Natural killer cell (primary cell): ENCODE data around the gene PDZK1. TPM values are rescaled to one million over a fixed set of nuclear protein-coding genes. Genes with fewer than 3 reads are reported as not detected.

Experiments
- ATAC-seq, 3 donors: fragments of 150-1000 bp in 2 of 3; fragments of 200-7000 bp in 1 of 3; cut with Tn5 transposase; 1 replicate in 1 of 3; 2 replicates in 2 of 3; pipeline ENCODE4 v1.10.0; 2021; ENCODE audit warnings: mild to moderate bottlenecking in 2 of 3, moderate library complexity in 2 of 3
- DNase-seq, 2 donors: peaks; one replicate each; pipeline versions ENCODE4 v3.0.0 to v3.0.0-alpha.2; 2013 to 2021; ENCODE audit warnings: mixed read lengths in 1 of 2
- H3K27ac ChIP-seq: one replicate; pipeline ENCODE4 v1.5.1; 2013; ENCODE audit warnings: mild to moderate bottlenecking, low read length
- H3K27me3 ChIP-seq: one replicate; pipeline ENCODE4 v1.6.1; 2013; ENCODE audit warnings: low read length; ENCODE audit not compliant: control insufficient read depth, insufficient read depth
- H3K36me3 ChIP-seq: one replicate; pipeline ENCODE4 v1.6.1; 2013; ENCODE audit warnings: low read length; ENCODE audit not compliant: control insufficient read depth, insufficient read depth
- H3K4me1 ChIP-seq: one replicate; pipeline ENCODE4 v1.6.1; 2013; ENCODE audit warnings: low read length; ENCODE audit not compliant: control insufficient read depth, insufficient read depth
- H3K4me3 ChIP-seq: one replicate; pipeline ENCODE4 v1.5.1; 2013; ENCODE audit warnings: low read length
- H3K9me3 ChIP-seq: one replicate; pipeline ENCODE4 v1.6.1; 2013; ENCODE audit warnings: low read length; ENCODE audit not compliant: control insufficient read depth, insufficient read depth
- H3K27ac Mint-ChIP-seq, 2 donors: one replicate each; pipeline ENCODE4 v1.8.0; 2022; ENCODE audit warnings: mild to moderate bottlenecking in 2 of 2, mixed read lengths in 2 of 2, moderate library complexity in 1 of 2
- H3K27me3 Mint-ChIP-seq, 2 donors: one replicate each; pipeline ENCODE4 v1.8.0; 2022; ENCODE audit warnings: low read depth in 2 of 2, mixed read lengths in 2 of 2
- H3K36me3 Mint-ChIP-seq: one replicate; pipeline ENCODE4 v1.8.0; 2022; ENCODE audit warnings: mixed read lengths
- H3K4me1 Mint-ChIP-seq, 2 donors: one replicate each; pipeline ENCODE4 v1.8.0; 2022; ENCODE audit warnings: mixed read lengths in 2 of 2
- H3K4me3 Mint-ChIP-seq: one replicate; pipeline ENCODE4 v1.8.0; 2022; ENCODE audit warnings: mild to moderate bottlenecking, moderate library complexity, mixed read lengths
- H3K9me3 Mint-ChIP-seq, 2 donors: one replicate each; pipeline ENCODE4 v1.8.0; 2022; ENCODE audit warnings: mixed read lengths in 2 of 2
- WGBS: methylation state at CpG from one replicate; pipeline ENCODE4 v1.1.7; 2013; ENCODE audit warnings: missing lambda C conversion rate; ENCODE audit not compliant: insufficient coverage; 5-methylcytosine and 5-hydroxymethylcytosine counted together
- intact Hi-C: fragments of 100-400 bp; cut with micrococcal nuclease; formaldehyde crosslinking; loops from one replicate; pipeline ENCODE4 v1.14.2; 2022
- total RNA-seq, 4 donors: library from RNA; stranded (reverse); fragments of 120-200 nt in 1 of 4; gene quantifications; one replicate each; pipeline versions ENCODE4 v1.2.3 to v1.2.4, GENCODE V29; 2013 to 2022
- TF ChIP-seq, protein P1 (sequence below): fragments of 200-600 bp; IDR thresholded peaks from one replicate; pipeline ENCODE4 v1.8.0; 2022; ENCODE audit warnings: antibody characterized with exemption

PDZK1 gene
- total RNA-seq: 1 to 10 TPM in 2 of 3 donors, under 1 TPM in 1; 0.96 to 2.9 (median 1.4) TPM
- total RNA-seq (2013): 4.4 TPM

DNA sequence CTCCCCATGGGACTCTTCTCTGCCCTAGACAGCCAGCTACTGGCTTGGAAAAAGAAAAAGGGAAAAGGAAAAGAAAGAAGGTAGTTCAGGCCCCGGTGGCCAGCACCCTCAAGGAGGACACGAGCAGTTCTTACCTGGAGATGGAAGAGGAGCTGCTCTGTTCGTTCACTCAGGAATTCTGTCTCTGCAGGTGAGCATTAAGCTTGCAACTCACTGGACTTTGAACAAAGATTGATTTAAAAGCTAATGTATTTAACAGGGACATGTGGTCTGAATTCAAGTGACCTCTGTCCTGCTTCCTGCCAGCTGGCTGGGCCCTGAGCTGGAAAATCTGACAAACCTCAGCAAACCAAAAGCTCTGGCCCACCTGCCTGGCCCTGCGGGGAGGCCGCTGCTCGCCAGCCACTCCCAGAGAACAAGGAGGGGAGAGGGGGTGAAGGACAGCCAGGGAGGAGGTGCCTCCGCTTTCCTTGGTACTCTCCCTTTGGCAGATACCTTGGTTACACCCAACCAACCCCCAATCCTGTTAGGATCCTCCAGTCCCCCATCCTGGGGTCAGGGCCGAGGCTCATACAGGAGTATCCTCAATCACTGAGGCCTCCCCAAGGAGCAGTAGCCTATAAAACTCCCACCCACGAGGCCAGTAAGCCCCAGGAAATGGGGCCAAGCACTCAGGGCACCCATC is at the start of gene PDZK1:
Gene PDZK1, minus strand, starts transcription at position 186 of the 685 bp plus-strand sequence. CDS start 19,347 bp downstream, outside the sequence.
- WGBS: 92% methylated on average over 9 of the region's 9 CpGs
- Mint-ChIP-seq H3K4me3 (peak within 1 kb of the TSS; percentile 30), H3K36me3 (no peaks in the 10 kb centered on the region), H3K4me1 (peaks cover 24 to 29% of the 10 kb centered on the region in 2 donors), H3K9me3 (no peaks in the 10 kb centered on the region), H3K27ac (peak within 1 kb of the TSS; percentile 19 to 74), H3K27me3 (peaks cover 0 to 3% of the 10 kb centered on the region in 2 donors)
- Histone ChIP-seq H3K27me3 (no peaks in the 10 kb centered on the region), H3K27ac (no peak within 1 kb of the TSS), H3K4me3 (no peak within 1 kb of the TSS), H3K9me3 (no peaks in the 10 kb centered on the region), H3K36me3 (no peaks in the 10 kb centered on the region), H3K4me1 (peaks cover 16% of the 10 kb centered on the region)
- DNase-seq (no peak), ATAC-seq (peak in 1 of 3 donors; percentile 7)
- intact Hi-C loops: no loop called here
- TF ChIP-seq, protein P1, sequence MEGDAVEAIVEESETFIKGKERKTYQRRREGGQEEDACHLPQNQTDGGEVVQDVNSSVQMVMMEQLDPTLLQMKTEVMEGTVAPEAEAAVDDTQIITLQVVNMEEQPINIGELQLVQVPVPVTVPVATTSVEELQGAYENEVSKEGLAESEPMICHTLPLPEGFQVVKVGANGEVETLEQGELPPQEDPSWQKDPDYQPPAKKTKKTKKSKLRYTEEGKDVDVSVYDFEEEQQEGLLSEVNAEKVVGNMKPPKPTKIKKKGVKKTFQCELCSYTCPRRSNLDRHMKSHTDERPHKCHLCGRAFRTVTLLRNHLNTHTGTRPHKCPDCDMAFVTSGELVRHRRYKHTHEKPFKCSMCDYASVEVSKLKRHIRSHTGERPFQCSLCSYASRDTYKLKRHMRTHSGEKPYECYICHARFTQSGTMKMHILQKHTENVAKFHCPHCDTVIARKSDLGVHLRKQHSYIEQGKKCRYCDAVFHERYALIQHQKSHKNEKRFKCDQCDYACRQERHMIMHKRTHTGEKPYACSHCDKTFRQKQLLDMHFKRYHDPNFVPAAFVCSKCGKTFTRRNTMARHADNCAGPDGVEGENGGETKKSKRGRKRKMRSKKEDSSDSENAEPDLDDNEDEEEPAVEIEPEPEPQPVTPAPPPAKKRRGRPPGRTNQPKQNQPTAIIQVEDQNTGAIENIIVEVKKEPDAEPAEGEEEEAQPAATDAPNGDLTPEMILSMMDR: no peak

DNA sequence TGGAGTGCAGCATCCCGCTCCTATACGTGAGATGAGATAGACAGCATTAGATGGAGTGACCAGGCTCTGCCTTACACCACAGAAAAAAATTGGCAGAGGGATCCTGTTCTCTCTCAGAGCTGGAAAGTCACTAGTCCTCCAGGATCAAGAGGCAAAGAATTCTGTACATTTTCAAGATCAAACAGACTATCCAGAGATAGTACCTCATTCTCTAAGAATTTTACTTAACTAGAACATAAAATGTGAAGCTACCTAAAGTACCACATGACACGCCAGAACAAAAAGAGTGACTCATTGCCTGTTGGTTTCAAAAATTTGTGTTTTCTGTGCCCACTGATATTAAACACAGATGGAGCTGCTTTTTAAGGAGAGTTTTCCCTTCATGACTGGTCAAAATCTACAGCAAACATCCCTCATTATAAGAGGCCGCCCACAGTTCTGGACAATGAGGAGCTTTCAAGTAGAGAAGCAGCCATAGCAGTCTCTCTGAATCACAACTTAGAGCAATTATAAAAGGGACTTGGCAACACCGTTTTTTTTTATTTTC is 44.4 kb upstream of the PDZK1 start:
- H3K9me3 Mint-ChIP-seq: no peaks in the 10 kb centered on the region
- Histone ChIP-seq H3K27ac (no peak overlapping the region), H3K27me3 (no peaks in the 10 kb centered on the region), H3K36me3 (peaks cover 50% of the 10 kb centered on the region), H3K4me3 (no peak overlapping the region), H3K4me1 (no peaks in the 10 kb centered on the region), H3K9me3 (no peaks in the 10 kb centered on the region)
- TF ChIP-seq, protein P1: no peak
- no peak for ATAC-seq
- 99% methylated on average over 5 of the region's 5 CpGs for WGBS
- no peaks in the 10 kb centered on the region for H3K27me3 Mint-ChIP-seq
- H3K36me3 Mint-ChIP-seq: no peaks in the 10 kb centered on the region
- intact Hi-C loops: no loop called here
- no peak overlapping the region for H3K4me3 Mint-ChIP-seq
- H3K27ac Mint-ChIP-seq: peak overlapping the region in 1 of 2 donors; percentile 27
- peaks cover 0 to 16% of the 10 kb centered on the region in 2 donors for H3K4me1 Mint-ChIP-seq
- DNase-seq: no peak

DNA sequence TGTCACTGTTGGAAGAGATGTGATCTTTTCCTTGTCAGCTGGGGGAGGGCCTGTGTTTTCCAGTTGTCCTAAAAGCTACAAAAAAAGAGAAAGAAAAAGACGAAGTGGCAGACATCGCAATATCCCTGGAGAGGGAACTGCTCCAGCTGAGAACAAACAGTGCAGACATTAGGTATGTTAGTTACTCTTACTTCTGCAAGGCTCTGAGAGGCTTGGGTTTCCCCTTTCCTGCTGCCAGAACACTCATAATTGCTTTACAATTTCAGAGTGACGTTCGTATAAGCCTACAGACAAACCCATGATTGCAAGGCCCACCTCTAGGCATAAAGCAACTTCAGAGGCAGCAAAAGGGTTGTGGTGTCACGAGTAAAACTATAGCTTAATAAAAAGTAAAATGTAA is 43.3 kb upstream of the PDZK1 start:
- H3K27ac Mint-ChIP-seq: no peak overlapping the region
- H3K27me3 Mint-ChIP-seq: no peaks in the 10 kb centered on the region
- no peaks in the 10 kb centered on the region for H3K9me3 Mint-ChIP-seq
- Histone ChIP-seq H3K27ac (no peak overlapping the region), H3K9me3 (no peaks in the 10 kb centered on the region), H3K4me1 (no peaks in the 10 kb centered on the region), H3K36me3 (peaks cover 58% of the 10 kb centered on the region), H3K27me3 (no peaks in the 10 kb centered on the region), H3K4me3 (no peak overlapping the region)
- no peak for DNase-seq
- intact Hi-C loops: no loop called here
- no peak for ATAC-seq
- peaks cover 0 to 11% of the 10 kb centered on the region in 2 donors for H3K4me1 Mint-ChIP-seq
- H3K36me3 Mint-ChIP-seq: no peaks in the 10 kb centered on the region
- TF ChIP-seq, protein P1: no peak
- WGBS: 93% methylated on average over 5 of the region's 5 CpGs
- no peak overlapping the region for H3K4me3 Mint-ChIP-seq
